Activated naive CD4-positive, alpha-beta T cell treated with anti-CD3 and anti-CD28 coated beads, Interleukin-2, amount 50 U/mL, for 24 hours (primary cell): ENCODE measurements around the gene CLN6.
"Not testable (repeated sequence)": the region's sequence is repeated elsewhere in the genome, so short reads cannot be mapped to it uniquely, and the experiment has no call there.

ENCODE experiments used
- H3K27ac Mint-ChIP-seq: one replicate; pipeline ENCODE4 v1.8.0; 2021; ENCODE audit warnings: mild to moderate bottlenecking, mixed read lengths
- H3K27me3 Mint-ChIP-seq: one replicate; pipeline ENCODE4 v1.8.0; 2021; ENCODE audit warnings: mixed read lengths
- H3K36me3 Mint-ChIP-seq: one replicate; pipeline ENCODE4 v1.8.0; 2021; ENCODE audit warnings: mixed read lengths
- H3K4me1 Mint-ChIP-seq: one replicate; pipeline ENCODE4 v1.8.0; 2021; ENCODE audit warnings: mixed read lengths
- H3K4me3 Mint-ChIP-seq: one replicate; pipeline ENCODE4 v1.8.0; 2021; ENCODE audit warnings: mild to moderate bottlenecking, mixed read lengths
- H3K9me3 Mint-ChIP-seq: one replicate; pipeline ENCODE4 v1.8.0; 2021; ENCODE audit warnings: mixed read lengths

Gene CLN6

DNA sequence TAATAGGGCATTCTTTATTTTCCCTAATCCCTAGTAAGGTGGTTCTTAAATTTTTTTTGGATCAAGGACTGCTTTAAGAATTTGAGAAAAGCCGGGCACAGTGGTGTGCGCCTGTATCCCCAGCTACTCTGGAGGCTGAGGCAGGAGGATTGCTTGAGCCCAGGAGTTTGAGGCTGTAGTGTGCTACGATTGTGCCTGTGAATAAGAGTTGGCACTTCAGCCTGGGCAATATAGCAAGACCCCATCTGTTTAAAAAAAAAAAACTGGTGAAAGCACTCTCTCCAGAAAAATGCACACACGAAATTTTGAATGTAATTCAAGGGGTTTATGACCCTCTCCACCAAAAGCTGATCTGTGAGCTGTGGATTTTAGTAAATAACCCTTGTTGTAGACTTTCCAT, 56.4 kb downstream of the CLN6 start:
- Mint-ChIP-seq H3K9me3 (no peaks in the 10 kb centered on the region), H3K36me3 (peaks cover 7% of the 10 kb centered on the region), H3K27ac (no peak overlapping the region), H3K27me3 (no peaks in the 10 kb centered on the region), H3K4me3 (no peak overlapping the region), H3K4me1 (peaks cover 3% of the 10 kb centered on the region)

DNA sequence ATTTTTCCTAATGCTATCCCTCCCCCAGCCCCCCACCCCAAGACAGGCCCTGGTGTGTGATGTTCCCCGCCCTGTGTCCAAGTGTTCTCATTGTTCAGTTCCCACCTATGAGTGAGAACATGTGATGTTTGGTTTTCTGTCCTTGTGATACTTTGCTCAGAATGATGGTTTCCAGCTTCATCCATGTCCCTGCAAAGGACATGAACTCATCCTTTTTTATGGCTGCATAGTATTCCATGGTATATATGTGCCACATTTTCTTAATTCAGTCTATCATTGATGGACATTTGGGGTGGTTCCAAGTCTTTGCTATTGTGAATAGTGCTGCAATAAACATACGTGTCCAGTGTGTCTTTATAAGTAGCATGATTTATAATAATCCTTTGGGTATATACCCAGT, 57.5 kb downstream of the CLN6 start:
- H3K27ac Mint-ChIP-seq, H3K27me3 Mint-ChIP-seq, H3K4me3 Mint-ChIP-seq, H3K4me1 Mint-ChIP-seq, H3K36me3 Mint-ChIP-seq, H3K9me3 Mint-ChIP-seq: not testable (repeated sequence)

DNA sequence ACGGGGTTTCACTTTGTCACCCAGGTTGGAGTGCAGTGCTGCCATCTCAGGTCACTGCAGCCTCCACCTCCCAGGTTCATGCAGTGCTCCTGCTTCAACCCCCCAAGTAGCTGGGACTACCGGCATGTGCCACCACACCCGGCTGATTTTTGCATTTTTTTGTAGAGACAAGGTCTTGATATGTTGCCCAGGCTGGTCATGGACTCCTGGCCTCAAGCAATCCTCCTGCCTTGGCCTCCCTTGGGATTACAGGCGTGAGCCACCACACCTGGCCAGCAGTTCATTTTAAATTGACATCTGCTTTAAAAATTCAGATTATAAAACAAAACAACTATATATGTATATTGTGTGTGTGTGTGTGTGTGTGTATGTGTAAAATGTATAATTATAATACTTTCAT, 62.7 kb downstream of the CLN6 start:
- Mint-ChIP-seq H3K27ac (no peak overlapping the region), H3K4me1 (peaks cover 9% of the 10 kb centered on the region), H3K36me3 (peaks cover 12% of the 10 kb centered on the region)

DNA sequence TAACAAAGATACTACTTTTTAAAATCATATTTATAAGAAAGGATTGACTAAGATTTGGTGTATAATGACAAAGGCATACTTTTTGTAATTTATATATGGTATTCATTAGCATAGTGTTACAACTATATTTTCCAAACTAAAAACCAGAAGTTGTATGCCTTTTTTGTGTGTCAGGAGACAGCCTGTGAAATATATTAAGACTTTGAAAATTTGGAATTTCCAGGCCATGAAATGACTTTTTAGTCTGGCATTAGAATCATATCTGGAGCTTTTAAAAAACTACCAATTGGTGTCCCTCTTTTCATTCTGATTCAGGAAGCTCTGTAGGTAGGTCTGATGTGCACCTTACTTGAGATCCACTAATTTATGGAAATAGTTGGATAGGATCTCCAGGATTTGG, 66.3 kb downstream of the CLN6 start:
- Mint-ChIP-seq H3K27ac (no peak overlapping the region), H3K4me1 (peaks cover 12% of the 10 kb centered on the region), H3K4me3 (no peak overlapping the region), H3K9me3 (no peaks in the 10 kb centered on the region), H3K27me3 (no peaks in the 10 kb centered on the region), H3K36me3 (peaks cover 27% of the 10 kb centered on the region)

More for the DNA sequence above, 62.7 kb downstream of the CLN6 start:
- Mint-ChIP-seq H3K9me3 (no peaks in the 10 kb centered on the region), H3K4me3 (no peak overlapping the region), H3K27me3 (no peaks in the 10 kb centered on the region)

DNA sequence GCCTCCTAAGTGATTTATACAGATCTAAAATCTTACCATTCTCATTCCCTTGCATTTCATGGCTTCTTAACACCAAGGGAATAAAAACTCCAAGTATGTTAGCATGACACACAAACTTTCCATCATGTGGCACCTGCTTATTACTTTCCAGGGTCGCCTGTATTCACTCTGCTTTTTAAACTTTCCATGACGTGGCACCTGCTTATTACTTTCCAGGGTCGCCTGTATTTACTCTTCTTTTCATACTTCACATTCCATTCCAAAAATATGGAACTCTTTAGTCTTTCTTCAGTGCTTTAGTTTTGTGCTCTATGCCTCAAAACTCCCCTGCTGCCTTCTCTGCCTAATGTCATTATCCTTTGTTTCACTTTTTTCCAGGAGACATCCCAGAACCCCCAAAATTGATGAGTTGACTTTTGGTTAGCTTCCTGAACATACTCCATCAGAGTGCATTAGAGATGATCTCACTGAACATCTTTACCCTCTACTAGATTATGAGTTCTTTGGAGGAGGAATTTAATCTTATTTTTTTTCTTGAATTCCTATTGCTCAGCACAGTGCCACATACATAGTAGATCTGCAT, 71.4 kb downstream of the CLN6 start:
- H3K9me3 Mint-ChIP-seq, result no peaks in the 10 kb centered on the region
- no peak overlapping the region for H3K27ac Mint-ChIP-seq
- H3K36me3 Mint-ChIP-seq, result peaks cover 28% of the 10 kb centered on the region
- no peak overlapping the region for H3K4me3 Mint-ChIP-seq
- no peaks in the 10 kb centered on the region for H3K27me3 Mint-ChIP-seq
- H3K4me1 Mint-ChIP-seq, result peaks cover 7% of the 10 kb centered on the region

DNA sequence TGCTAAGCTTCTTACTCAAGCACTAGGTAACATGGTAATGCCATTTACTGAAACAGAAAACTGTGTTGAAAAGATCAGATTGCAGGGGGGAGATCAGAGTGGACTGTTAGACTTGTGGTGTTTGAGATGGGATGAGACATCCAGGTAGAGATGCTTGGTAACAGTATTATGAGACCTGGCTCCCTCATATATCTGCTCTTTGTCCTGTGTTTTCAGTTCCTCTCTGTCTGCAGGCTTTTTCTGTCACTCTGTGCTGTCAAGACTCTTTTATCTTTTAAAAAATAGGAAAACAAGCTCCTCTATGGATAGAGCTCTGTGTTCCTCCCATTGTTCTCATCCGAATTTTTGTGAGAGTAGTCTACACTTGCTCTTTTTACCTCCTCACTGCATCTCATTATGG, 72.5 kb downstream of the CLN6 start:
- Mint-ChIP-seq H3K36me3 (peaks cover 27% of the 10 kb centered on the region), H3K4me1 (peaks cover 10% of the 10 kb centered on the region), H3K9me3 (no peaks in the 10 kb centered on the region), H3K4me3 (no peak overlapping the region), H3K27me3 (no peaks in the 10 kb centered on the region), H3K27ac (no peak overlapping the region)
